Occipital lobe (tissue), 2 donors: ENCODE measurements around the gene C10orf90. TPM values are rescaled to one million over a fixed set of nuclear protein-coding genes. Genes with fewer than 3 reads are reported as not detected.
"Not testable (repeated sequence)": the region's sequence is repeated elsewhere in the genome, so short reads cannot be mapped to it uniquely, and the experiment has no call there.

Source experiments
- DNase-seq: peaks from one replicate; lab custom pipeline; 2025; lab: John Stamatoyannopoulos, UW
- total RNA-seq: library from RNA; depleted of rRNA; stranded (reverse); fragments of >200 nt; gene quantifications from one replicate; pipeline ENCODE4 v1.2.3, GENCODE V29; 2014

Gene C10orf90
- total RNA-seq, 1 donor from 2014 or later, result 0.16 TPM

DNA sequence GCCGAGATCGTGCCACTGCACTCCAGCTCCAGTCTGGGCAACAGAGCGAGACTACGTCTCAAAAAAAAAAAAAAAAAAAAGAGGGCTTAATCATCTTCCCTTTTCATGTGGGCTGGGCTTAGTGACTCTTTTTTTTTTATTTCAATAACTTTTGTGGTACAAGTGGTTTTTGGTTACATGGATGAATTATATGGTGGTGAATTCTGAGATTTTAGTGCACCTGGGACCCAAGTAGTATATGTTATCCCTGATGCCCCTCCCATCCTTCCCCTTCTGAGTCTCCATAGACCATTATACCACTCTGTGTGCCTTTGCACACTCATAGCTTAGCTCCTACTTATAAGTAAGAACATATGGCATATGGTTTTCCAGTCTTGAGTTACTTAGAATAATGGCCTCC, 277.4 kb downstream of the C10orf90 start:
- no peak for DNase-seq

DNA sequence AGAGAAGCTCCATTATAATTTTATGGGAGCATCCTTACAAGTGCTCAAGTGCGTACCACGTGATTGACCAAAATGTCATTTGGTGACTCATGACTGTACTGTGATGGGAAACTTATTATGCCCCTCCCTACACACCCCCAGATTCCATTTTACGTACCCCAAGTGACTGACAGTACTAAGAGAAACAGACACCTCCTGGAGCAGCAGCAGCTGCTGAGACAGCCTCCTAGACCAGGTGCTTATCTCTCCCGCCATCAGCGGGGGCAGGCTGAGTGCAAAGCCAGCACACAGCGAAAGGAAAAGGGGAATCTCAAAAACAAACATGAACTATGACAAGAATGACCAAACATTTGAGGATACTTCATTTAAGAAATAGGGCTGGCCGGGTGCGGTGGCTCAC, 278.0 kb downstream of the C10orf90 start:
- DNase-seq, result no peak

DNA sequence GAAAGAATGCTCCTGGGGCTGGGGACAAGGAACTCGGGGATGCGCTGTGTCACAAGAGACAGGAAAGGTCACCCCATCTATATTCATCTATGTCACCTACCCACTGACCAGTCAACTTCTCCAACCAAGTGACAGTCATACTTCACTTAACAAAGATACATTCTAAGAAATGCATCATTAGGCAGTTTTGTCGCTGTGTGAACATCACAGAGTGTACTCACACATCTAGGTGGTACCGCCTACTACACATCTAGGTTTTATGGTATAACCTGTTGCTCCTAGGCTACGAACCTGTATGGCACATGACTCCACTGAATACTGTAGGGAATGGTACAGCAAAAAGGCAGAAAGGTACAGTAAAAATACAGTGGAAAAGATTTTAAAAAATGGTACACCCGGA, 278.4 kb downstream of the C10orf90 start:
- no peak for DNase-seq

- no peak for DNase-seq
These were observed 279.2 kb downstream of the C10orf90 start for GRCh38 chr10:126391192-126391885.

- DNase-seq, result no peak
These were observed 280.2 kb downstream of the C10orf90 start for GRCh38 chr10:126390324-126390723.

- DNase-seq, result no peak
These were observed 282.3 kb downstream of the C10orf90 start, which contains the start of gene ADAM12 for GRCh38 chr10:126387931-126388911. ADAM12 (minus strand) TSS chr10:126388477; CDS start chr10:126388145, 332 bp downstream.

GRCh38 chr10:126387041-126387921, 283.2 kb downstream of the C10orf90 start:
- DNase-seq, result peak; percentile 60

GRCh38 chr10:126384269-126384873, 286.1 kb downstream of the C10orf90 start:
- no peak for DNase-seq

DNA sequence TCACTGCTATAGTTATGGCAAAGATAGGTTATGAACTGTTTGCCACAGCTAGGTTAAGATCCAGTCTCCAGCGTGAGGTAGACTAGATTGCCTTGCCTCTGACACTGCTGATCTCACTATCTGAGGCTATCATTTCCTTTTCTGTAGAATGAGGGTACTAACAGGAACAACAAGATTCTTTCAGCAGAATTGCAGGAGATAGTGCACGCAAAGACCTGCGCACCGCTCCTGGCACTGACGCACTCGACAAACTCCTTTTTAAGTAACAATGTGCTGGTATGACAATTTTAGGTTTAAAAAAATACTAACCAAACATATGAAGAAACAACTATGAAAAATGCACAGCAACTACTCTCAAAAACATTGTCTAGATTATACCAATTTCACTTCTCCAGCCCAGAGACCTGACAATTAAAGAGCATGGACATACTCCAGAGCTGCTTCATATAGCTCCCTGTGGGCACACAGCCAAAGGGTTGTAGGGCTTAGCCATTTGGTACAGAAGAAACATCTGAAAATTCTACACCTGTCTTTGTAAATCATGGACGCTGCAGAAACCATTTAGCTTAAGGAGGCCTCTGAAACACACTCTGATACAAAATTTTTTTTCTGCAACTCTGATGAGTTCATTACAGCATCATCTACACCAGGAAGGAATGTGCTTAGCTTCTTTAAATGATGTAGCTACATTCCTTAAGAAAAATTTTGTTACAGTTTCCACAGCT, 290.0 kb downstream of the C10orf90 start:
- DNase-seq, result no peak

- DNase-seq, result not testable (repeated sequence)
These were observed 291.3 kb downstream of the C10orf90 start for GRCh38 chr10:126379166-126379565.

- DNase-seq, result no peak
These were observed 293.5 kb downstream of the C10orf90 start for GRCh38 chr10:126376956-126377355.

GRCh38 chr10:126375926-126376554, 294.5 kb downstream of the C10orf90 start:
- no peak for DNase-seq

DNA sequence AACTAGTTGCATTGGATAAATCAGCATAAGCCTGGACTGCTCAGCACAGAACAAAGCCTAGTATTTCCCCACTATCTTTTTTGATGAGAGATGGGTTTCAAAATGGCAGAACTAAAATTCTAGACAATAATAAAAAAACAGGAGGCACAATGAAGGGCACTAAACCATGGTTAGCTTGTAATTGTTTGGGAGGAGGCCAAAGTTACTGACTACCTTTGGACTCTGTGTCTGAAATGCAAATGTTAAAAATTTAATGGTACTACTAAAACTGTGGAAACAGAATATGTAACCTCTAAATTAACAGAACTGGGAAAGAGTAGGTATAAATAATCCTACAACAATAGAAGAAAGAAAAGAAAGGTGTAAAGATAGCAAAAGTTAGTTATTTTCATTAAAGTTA, 295.2 kb downstream of the C10orf90 start:
- DNase-seq, result no peak

Other genes with a start within 250 kb of the C10orf90 start
- gene DOCK1, start 234.7 kb upstream of the C10orf90 start, total RNA-seq, result 18.6 TPM